ENCODE measurements around the gene ZNF362. TPM values are rescaled to one million over a fixed set of nuclear protein-coding genes. Genes with fewer than 3 reads are reported as not detected.

Gene ZNF362
- total RNA-seq, 2 donors from 2014 or later: 8.9 to 9.8 TPM

DNA sequence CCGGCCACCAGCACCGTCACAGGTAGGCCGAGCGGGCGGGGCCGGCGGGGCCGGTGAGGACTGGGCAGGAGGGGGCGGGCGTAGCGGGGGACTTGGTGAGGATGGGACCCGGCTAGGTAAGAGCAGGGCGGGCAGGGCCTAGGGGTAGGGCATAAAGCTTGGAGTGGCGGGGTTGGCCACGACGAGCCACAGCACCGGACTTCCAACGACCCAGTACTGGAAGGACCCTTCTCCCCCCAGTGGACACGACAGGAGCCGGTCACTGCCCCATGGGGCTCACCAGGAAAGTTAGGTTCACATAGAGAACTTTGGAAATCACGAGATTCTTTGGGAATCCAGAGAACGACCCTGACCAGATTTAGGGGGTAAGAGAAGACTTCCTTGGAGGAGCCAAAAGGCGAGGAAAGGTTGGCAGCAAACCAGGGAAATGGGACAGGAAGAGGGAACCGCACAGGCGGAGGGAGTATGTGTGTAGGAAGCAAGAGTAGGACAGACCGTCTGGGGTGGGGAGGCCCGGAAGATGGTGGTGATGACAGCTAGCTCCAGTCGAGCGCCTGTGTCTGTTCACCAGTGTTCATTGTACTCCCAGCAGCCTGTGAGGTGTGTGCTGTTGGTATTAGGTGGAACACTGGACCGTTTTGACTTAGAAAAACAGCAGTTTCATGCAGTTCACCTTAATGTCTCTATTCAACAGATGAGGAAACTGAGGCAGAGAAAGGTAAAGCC, 20.4 kb downstream of the ZNF362 start:
- intact Hi-C loops (cut with DNase I): no loop called here
- DNase-seq: no peak

DNA sequence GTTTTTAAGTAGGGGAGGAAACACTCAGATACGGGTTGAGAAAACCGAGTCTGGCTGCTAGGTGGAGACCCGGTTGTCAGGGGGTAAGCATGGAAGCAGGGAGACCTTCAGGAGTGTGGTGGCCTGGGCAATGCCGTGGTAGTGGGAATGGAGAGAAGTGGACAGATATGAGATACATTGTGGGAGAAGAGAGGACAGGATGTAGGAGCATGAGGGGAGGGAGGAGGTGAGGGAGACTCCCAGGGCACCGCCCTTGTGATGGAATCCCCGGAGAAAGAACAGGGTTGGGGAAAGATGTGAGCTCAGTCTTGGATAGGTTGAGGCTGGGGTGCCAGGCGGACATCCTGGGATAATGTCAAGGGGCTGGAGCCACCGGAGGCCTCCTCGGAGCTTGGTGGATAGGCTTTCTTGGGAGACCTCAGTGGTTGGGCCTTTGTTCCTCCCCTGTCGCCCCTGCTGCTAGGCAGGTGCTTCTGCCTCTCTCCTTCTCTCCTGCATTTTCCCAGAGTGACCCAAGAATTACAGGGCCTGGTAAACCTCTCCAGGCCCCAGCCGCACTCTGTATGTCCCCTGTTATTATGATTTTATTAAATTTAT, 21.3 kb downstream of the ZNF362 start:
- intact Hi-C loops (cut with DNase I): no loop called here
- no peak for DNase-seq
- H3K36me3 ChIP-seq: no peaks in the 10 kb centered on the region

More for the DNA sequence above, 20.4 kb downstream of the ZNF362 start:
- no peaks in the 10 kb centered on the region for H3K36me3 ChIP-seq
- H3K9me3 ChIP-seq: no peaks in the 10 kb centered on the region
- no peak overlapping the region for H3K4me3 ChIP-seq
- H3K27me3 ChIP-seq: no peaks in the 10 kb centered on the region
- H3K4me1 ChIP-seq: no peaks in the 10 kb centered on the region
- H3K27ac ChIP-seq: no peak overlapping the region
- TF ChIP-seq CTCF (IDR thresholded peaks at IDR 0.05): no peak
- H3K9ac ChIP-seq (ENCODE audit: low read depth in 2 of 2, low read length in 2 of 2): no peak overlapping the region

DNA sequence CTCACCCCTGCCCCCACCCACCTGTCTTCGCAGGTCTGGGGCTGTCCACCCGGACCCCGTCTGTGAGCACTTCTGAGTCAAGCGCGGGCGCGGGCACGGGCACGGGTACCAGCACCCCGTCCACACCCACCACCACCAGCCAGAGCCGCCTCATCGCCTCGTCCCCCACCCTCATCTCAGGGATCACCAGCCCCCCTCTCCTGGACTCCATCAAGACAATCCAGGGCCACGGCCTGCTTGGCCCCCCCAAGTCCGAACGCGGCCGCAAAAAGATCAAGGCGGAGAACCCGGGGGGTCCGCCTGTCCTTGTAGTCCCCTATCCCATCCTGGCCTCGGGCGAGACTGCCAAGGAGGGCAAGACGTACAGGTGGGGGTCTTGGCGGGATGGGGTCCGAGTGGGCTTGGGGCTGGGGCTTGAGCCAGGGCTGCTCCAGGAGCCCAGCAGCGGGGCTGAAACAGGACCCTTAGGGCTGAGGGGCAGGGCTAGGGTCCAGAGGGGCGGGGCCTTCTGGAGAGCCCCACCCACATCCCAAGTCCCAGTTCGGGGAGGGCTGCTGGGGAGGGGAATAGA, 23.9 kb downstream of the ZNF362 start:
- H3K36me3 ChIP-seq: no peaks in the 10 kb centered on the region
- intact Hi-C loops (cut with DNase I): no loop called here

More for the DNA sequence above, 21.3 kb downstream of the ZNF362 start:
- no peak overlapping the region for H3K27ac ChIP-seq
- no peak overlapping the region for H3K4me3 ChIP-seq
- no peaks in the 10 kb centered on the region for H3K9me3 ChIP-seq
- H3K4me1 ChIP-seq: no peaks in the 10 kb centered on the region
- H3K9ac ChIP-seq (ENCODE audit: low read depth in 2 of 2, low read length in 2 of 2): no peak overlapping the region
- TF ChIP-seq CTCF (IDR thresholded peaks at IDR 0.05): no peak
- H3K27me3 ChIP-seq: no peaks in the 10 kb centered on the region

DNA sequence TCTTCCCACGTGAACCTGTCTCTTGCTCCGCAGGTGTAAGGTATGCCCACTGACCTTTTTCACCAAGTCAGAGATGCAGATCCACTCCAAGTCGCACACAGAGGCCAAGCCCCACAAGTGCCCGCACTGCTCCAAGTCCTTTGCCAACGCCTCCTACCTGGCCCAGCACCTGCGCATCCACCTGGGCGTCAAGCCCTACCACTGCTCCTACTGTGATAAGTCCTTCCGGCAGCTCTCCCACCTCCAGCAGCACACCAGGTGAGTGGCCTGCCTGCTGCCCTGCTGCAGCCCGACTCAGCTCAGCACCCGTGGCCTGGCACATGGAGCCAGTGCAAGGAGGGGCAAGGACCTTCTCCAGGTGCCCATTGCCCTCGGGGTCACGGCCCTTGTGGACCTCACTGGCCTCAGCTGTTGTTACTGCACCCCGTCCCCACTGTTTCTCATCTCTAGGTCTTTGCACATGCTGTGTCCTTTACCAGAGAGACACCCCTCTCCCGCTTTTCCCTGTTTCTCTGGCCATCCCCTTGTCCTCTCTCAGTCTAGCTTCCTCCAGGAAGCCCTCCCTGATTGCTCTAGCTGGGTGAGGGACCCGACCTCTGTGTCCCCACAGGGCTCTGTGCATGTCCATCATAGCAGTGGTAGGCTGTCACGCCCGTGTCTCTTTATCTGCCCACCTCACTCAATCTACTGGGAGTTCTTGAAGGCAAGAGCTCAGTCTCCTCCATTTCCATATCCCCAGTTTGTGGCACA, 25.4 kb downstream of the ZNF362 start:
- H3K9me3 ChIP-seq: no peaks in the 10 kb centered on the region
- H3K4me3 ChIP-seq: no peak overlapping the region
- no peak for DNase-seq
- H3K27ac ChIP-seq: no peak overlapping the region
- no peaks in the 10 kb centered on the region for H3K36me3 ChIP-seq
- H3K9ac ChIP-seq (ENCODE audit: low read depth in 2 of 2, low read length in 2 of 2): no peak overlapping the region
- intact Hi-C loops (cut with DNase I): no loop called here
- no peak for TF ChIP-seq CTCF (IDR thresholded peaks at IDR 0.05)
- no peaks in the 10 kb centered on the region for H3K4me1 ChIP-seq
- H3K27me3 ChIP-seq: no peaks in the 10 kb centered on the region

More for the DNA sequence above, 23.9 kb downstream of the ZNF362 start:
- Histone ChIP-seq H3K27me3 (no peaks in the 10 kb centered on the region), H3K27ac (no peak overlapping the region), H3K4me3 (no peak overlapping the region), H3K9ac (ENCODE audit: low read depth in 2 of 2, low read length in 2 of 2) (no peak overlapping the region), H3K9me3 (no peaks in the 10 kb centered on the region), H3K4me1 (no peaks in the 10 kb centered on the region)
- no peak for DNase-seq
- no peak for TF ChIP-seq CTCF (IDR thresholded peaks at IDR 0.05)

- no peaks in the 10 kb centered on the region for H3K27me3 ChIP-seq
- H3K9ac ChIP-seq (ENCODE audit: low read depth in 2 of 2, low read length in 2 of 2): no peak overlapping the region
- no peaks in the 10 kb centered on the region for H3K4me1 ChIP-seq
- H3K36me3 ChIP-seq: no peaks in the 10 kb centered on the region
- no peak for DNase-seq
- intact Hi-C loops (cut with DNase I): no loop called here
- no peak overlapping the region for H3K27ac ChIP-seq
- H3K9me3 ChIP-seq: no peaks in the 10 kb centered on the region
- no peak overlapping the region for H3K4me3 ChIP-seq
- no peak for TF ChIP-seq CTCF (IDR thresholded peaks at IDR 0.05)
Observed at GRCh38 chr1:33282791-33283190, 26.5 kb downstream of the ZNF362 start.

Measured in colonic mucosa (tissue), 4 donors.